Neural progenitor cell (in vitro differentiated cells): Measurements from ENCODE around the gene IL17RE.

Source experiments
- EZH2 ChIP-seq: fragments of 200-600 bp; sonication (generic); IDR thresholded peaks from 2 replicates; pipeline ENCODE4 v1.6.1; 2017; ENCODE audit warnings: antibody characterized with exemption, mild to moderate bottlenecking, moderate library complexity
- TF ChIP-seq, protein P1 (sequence below): fragments of 200-600 bp; sonication (generic); IDR thresholded peaks from 2 replicates; pipeline ENCODE4 v1.5.1; 2017; ENCODE audit warnings: antibody characterized with exemption, mild to moderate bottlenecking

DNA sequence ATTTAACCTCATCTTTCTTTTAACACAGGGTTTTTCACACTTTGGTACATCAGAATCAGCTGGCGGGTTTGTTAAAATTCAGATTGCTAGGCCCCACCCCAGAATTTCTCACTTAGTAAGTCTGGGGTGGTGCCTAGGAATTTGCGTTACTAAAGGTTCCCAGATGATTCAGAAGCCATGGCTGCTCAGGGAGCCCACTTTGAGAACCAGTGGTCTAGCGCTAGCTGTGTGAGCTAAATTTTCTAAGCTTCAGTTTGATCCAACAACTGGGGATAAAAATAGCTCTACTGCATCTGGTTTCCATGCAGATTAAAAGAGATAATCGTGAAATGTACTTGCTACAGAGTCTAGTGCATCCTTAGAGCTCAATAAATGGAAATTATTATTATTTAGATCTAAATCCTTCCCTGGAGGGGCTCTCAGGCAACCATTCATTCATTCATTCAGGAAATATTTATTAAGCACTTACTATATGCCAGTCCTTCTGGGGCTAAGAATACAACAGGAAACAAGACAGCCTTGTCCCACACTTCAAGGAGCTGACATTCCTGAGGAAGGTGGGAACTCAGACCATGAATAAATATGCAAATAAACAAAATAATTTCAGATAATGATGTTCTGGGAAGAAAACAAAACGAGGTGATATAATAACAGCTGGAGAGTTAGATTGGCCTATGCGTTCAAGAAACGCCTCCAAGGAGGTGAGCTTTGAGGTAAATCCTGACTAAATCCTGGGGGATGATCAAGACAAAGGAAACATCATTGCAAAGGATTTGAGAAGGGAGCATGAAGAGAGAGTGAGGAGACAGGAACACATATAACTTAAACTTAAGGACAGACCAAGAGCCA is 18.7 kb upstream of the IL17RE start:
- TF ChIP-seq, protein P1, sequence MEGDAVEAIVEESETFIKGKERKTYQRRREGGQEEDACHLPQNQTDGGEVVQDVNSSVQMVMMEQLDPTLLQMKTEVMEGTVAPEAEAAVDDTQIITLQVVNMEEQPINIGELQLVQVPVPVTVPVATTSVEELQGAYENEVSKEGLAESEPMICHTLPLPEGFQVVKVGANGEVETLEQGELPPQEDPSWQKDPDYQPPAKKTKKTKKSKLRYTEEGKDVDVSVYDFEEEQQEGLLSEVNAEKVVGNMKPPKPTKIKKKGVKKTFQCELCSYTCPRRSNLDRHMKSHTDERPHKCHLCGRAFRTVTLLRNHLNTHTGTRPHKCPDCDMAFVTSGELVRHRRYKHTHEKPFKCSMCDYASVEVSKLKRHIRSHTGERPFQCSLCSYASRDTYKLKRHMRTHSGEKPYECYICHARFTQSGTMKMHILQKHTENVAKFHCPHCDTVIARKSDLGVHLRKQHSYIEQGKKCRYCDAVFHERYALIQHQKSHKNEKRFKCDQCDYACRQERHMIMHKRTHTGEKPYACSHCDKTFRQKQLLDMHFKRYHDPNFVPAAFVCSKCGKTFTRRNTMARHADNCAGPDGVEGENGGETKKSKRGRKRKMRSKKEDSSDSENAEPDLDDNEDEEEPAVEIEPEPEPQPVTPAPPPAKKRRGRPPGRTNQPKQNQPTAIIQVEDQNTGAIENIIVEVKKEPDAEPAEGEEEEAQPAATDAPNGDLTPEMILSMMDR, result no peak
- TF ChIP-seq EZH2, result no peak
